Astrocyte (in vitro differentiated cells and primary cell): ENCODE results near the gene C1orf35. TPM values are rescaled to one million over a fixed set of nuclear protein-coding genes. Genes with fewer than 3 reads are reported as not detected.

Experiments
- DNase-seq: peaks from one replicate; pipeline ENCODE4 v3.0.0-alpha.2; 2010; ENCODE audit warnings: low read depth
- FAIRE-seq: peaks from 2 replicates; lab custom pipeline; 2011; peaks lifted over from hg19 to GRCh38; lab: Jason Lieb, UNC
- H2AFZ ChIP-seq: 2 replicates; pipeline ENCODE4 v1.6.0; 2012; ENCODE audit warnings: low read depth, low read length, inconsistent platforms
- H3K27ac ChIP-seq: 2 replicates; pipeline ENCODE4 v1.5.1; 2011; ENCODE audit warnings: low read depth, low read length, inconsistent platforms
- H3K27me3 ChIP-seq: 2 replicates; pipeline ENCODE4 v1.6.0; 2011; ENCODE audit warnings: low read length, inconsistent platforms; ENCODE audit not compliant: insufficient read depth
- H3K36me3 ChIP-seq: 2 replicates; pipeline ENCODE4 v1.5.1; 2011; ENCODE audit warnings: low read length, inconsistent platforms; ENCODE audit not compliant: insufficient read depth
- H3K4me1 ChIP-seq: 2 replicates; pipeline ENCODE4 v1.5.1; 2011; ENCODE audit warnings: low read length, inconsistent platforms; ENCODE audit not compliant: insufficient read depth
- H3K4me2 ChIP-seq: 2 replicates; pipeline ENCODE4 v1.6.0; 2012; ENCODE audit warnings: low read length, inconsistent platforms
- H3K4me3 ChIP-seq: 2 replicates; pipeline ENCODE4 v1.5.1; 2011; ENCODE audit warnings: low read depth, mild to moderate bottlenecking, low read length, inconsistent platforms; ENCODE audit not compliant: insufficient read depth
- H3K79me2 ChIP-seq: 2 replicates; pipeline ENCODE4 v1.6.0; 2012; ENCODE audit warnings: mild to moderate bottlenecking, low read length, inconsistent platforms; ENCODE audit not compliant: insufficient read depth
- H3K9ac ChIP-seq: 2 replicates; pipeline ENCODE4 v1.6.0; 2012; ENCODE audit warnings: mild to moderate bottlenecking, low read length, inconsistent platforms
- H3K9me3 ChIP-seq: 2 replicates; pipeline ENCODE4 v1.5.1; 2012; ENCODE audit warnings: low read depth, mild to moderate bottlenecking, low read length, inconsistent platforms; ENCODE audit not compliant: insufficient read depth
- H4K20me1 ChIP-seq: 2 replicates; pipeline ENCODE4 v1.6.0; 2012; ENCODE audit warnings: low read length, inconsistent platforms; ENCODE audit not compliant: insufficient read depth
- H3K27ac Mint-ChIP-seq: one replicate; pipeline ENCODE4 v1.8.0; 2021; ENCODE audit warnings: mild to moderate bottlenecking, mixed read lengths; ENCODE audit not compliant: unreplicated experiment
- H3K27me3 Mint-ChIP-seq: one replicate; pipeline ENCODE4 v1.8.0; 2021; ENCODE audit warnings: low read depth, mixed read lengths; ENCODE audit not compliant: unreplicated experiment
- H3K36me3 Mint-ChIP-seq: one replicate; pipeline ENCODE4 v1.8.0; 2021; ENCODE audit warnings: low read depth, mixed read lengths; ENCODE audit not compliant: unreplicated experiment
- H3K4me1 Mint-ChIP-seq: one replicate; pipeline ENCODE4 v1.8.0; 2021; ENCODE audit warnings: low read depth, mixed read lengths; ENCODE audit not compliant: unreplicated experiment
- H3K4me3 Mint-ChIP-seq: one replicate; pipeline ENCODE4 v1.8.0; 2021; ENCODE audit warnings: mild to moderate bottlenecking, moderate library complexity, mixed read lengths; ENCODE audit not compliant: unreplicated experiment
- H3K9me3 Mint-ChIP-seq: one replicate; pipeline ENCODE4 v1.8.0; 2021; ENCODE audit warnings: mild to moderate bottlenecking, mixed read lengths; ENCODE audit not compliant: unreplicated experiment
- CTCF ChIP-seq: IDR thresholded peaks from 2 replicates; pipeline ENCODE4 v1.5.1; 2011; ENCODE audit warnings: low read depth, mild to moderate bottlenecking, inconsistent platforms, low read length, moderate library complexity; ENCODE audit not compliant: insufficient read depth
- EZH2 ChIP-seq: IDR thresholded peaks from 2 replicates; pipeline ENCODE4 v1.6.1; 2012; ENCODE audit warnings: mild to moderate bottlenecking, low read length, inconsistent platforms; ENCODE audit not compliant: insufficient read depth
- total RNA-seq: library from RNA; stranded (reverse); gene quantifications from 2 replicates; pipeline ENCODE4 v1.2.1, GENCODE V29; 2021

Gene C1orf35
- total RNA-seq, 1 donor from 2014 or later = 21.8 TPM

- H3K4me1 Mint-ChIP-seq = peaks cover under 1% of the 10 kb centered on the region
- Histone ChIP-seq H2AFZ (no peak overlapping the region), H3K9ac (no peak overlapping the region), H3K27me3 (peaks cover 31% of the 10 kb centered on the region), H3K4me1 (peaks cover 10% of the 10 kb centered on the region), H3K4me2 (no peak overlapping the region), H3K79me2 (peaks cover 18% of the 10 kb centered on the region), H4K20me1 (peaks cover 14% of the 10 kb centered on the region), H3K36me3 (no peaks in the 10 kb centered on the region), H3K27ac (no peak overlapping the region), H3K9me3 (no peaks in the 10 kb centered on the region), H3K4me3 (no peak overlapping the region)
- DNase-seq (no peak), FAIRE-seq (no peak)
- no peak overlapping the region for H3K4me3 Mint-ChIP-seq
- H3K9me3 Mint-ChIP-seq = peaks cover 2% of the 10 kb centered on the region
- peaks cover 35% of the 10 kb centered on the region for H3K27me3 Mint-ChIP-seq
- no peak overlapping the region for H3K27ac Mint-ChIP-seq
- H3K36me3 Mint-ChIP-seq = no peaks in the 10 kb centered on the region
- no peak for TF ChIP-seq EZH2
- TF ChIP-seq CTCF = no peak
Observed at GRCh38 chr1:228136901-228137300, 33.8 kb upstream of the C1orf35 start.

- Mint-ChIP-seq H3K27ac (no peak overlapping the region), H3K9me3 (no peaks in the 10 kb centered on the region), H3K4me1 (peaks cover 2% of the 10 kb centered on the region), H3K4me3 (no peak overlapping the region), H3K27me3 (peaks cover 41% of the 10 kb centered on the region), H3K36me3 (no peaks in the 10 kb centered on the region)
- H2AFZ ChIP-seq = no peak overlapping the region
- H3K27ac ChIP-seq = no peak overlapping the region
- DNase-seq = no peak
- H3K4me2 ChIP-seq = no peak overlapping the region
- no peaks in the 10 kb centered on the region for H3K36me3 ChIP-seq
- TF ChIP-seq CTCF (no peak), EZH2 (no peak)
- H3K4me1 ChIP-seq = no peaks in the 10 kb centered on the region
- no peak overlapping the region for H3K4me3 ChIP-seq
- H4K20me1 ChIP-seq = no peaks in the 10 kb centered on the region
- H3K9ac ChIP-seq = no peak overlapping the region
- no peaks in the 10 kb centered on the region for H3K9me3 ChIP-seq
- peaks cover 31% of the 10 kb centered on the region for H3K27me3 ChIP-seq
- no peak for FAIRE-seq
- no peaks in the 10 kb centered on the region for H3K79me2 ChIP-seq
Observed at GRCh38 chr1:228134591-228134990, 31.5 kb upstream of the C1orf35 start.

- Mint-ChIP-seq H3K9me3 (no peaks in the 10 kb centered on the region), H3K4me3 (no peak overlapping the region), H3K27ac (no peak overlapping the region), H3K36me3 (no peaks in the 10 kb centered on the region), H3K27me3 (peaks cover 41% of the 10 kb centered on the region), H3K4me1 (peaks cover 2% of the 10 kb centered on the region)
- H3K36me3 ChIP-seq = no peaks in the 10 kb centered on the region
- H3K4me1 ChIP-seq = no peaks in the 10 kb centered on the region
- no peaks in the 10 kb centered on the region for H3K9me3 ChIP-seq
- H3K9ac ChIP-seq = no peak overlapping the region
- H2AFZ ChIP-seq = no peak overlapping the region
- no peak overlapping the region for H3K4me2 ChIP-seq
- TF ChIP-seq EZH2 = no peak
- no peak for TF ChIP-seq CTCF
- H3K27ac ChIP-seq = no peak overlapping the region
- H4K20me1 ChIP-seq = no peaks in the 10 kb centered on the region
- DNase-seq (no peak), FAIRE-seq (no peak)
- H3K4me3 ChIP-seq = no peak overlapping the region
- H3K27me3 ChIP-seq = peaks cover 29% of the 10 kb centered on the region
- H3K79me2 ChIP-seq = no peaks in the 10 kb centered on the region
Observed at GRCh38 chr1:228131766-228132165, 28.6 kb upstream of the C1orf35 start.
